HepG2 (cell line): Measurements from ENCODE around the gene ANG. TPM values are rescaled to one million over a fixed set of nuclear protein-coding genes. Genes with fewer than 3 reads are reported as not detected.
A peak's percentile ranks its signal among the peaks of the same experiment; 100 is the strongest.

Experiments used
- AKNA ChIP-seq: sonication (generic); formaldehyde crosslinking; IDR thresholded peaks from 2 replicates; pipeline ENCODE4 v1.4.0; 2020; ENCODE audit warnings: missing genetic modification reagents, borderline replicate concordance
- FOXA3 ChIP-seq: IDR thresholded peaks from 2 replicates; pipeline ENCODE4 v1.6.1; 2016; ENCODE audit warnings: missing genetic modification reagents, missing compliant biosample characterization
- NFE2L2 ChIP-seq: fragments of 150-350 bp; IDR thresholded peaks from 2 replicates; pipeline ENCODE4 v1.6.1; 2014; ENCODE audit warnings: low read length
- NFKBIZ ChIP-seq: IDR thresholded peaks from 2 replicates; pipeline ENCODE4 v1.6.1; 2018; ENCODE audit warnings: missing genetic modification reagents, missing compliant biosample characterization
- PHF5A ChIP-seq: IDR thresholded peaks from one replicate; pipeline ENCODE4 v1.6.1; 2018; ENCODE audit warnings: low read depth, missing genetic modification reagents; ENCODE audit not compliant: unreplicated experiment
- PPARG ChIP-seq: conservative IDR thresholded peaks from 2 replicates; pipeline ENCODE4 v1.6.1; 2016; ENCODE audit warnings: missing biosample characterization, missing genetic modification reagents
- REST ChIP-seq, 2 experiments: IDR thresholded peaks; 2 replicates each; pipeline ENCODE4 v1.6.1; 2011 to 2012; ENCODE audit warnings: low read length in 2 of 2, borderline replicate concordance in 1 of 2, low read depth in 1 of 2, mild to moderate bottlenecking in 1 of 2, moderate library complexity in 1 of 2
- SKI ChIP-seq: fragments of 450-650 bp; IDR thresholded peaks from one replicate; pipeline ENCODE4 v1.6.1; 2018; ENCODE audit warnings: mild to moderate bottlenecking; ENCODE audit not compliant: partially characterized antibody
- ZBTB21 ChIP-seq: sonication (generic); formaldehyde crosslinking; IDR thresholded peaks from 2 replicates; pipeline ENCODE4 v1.4.0; 2020; ENCODE audit warnings: missing genetic modification reagents
- ZFAT ChIP-seq: sonication (generic); formaldehyde crosslinking; conservative IDR thresholded peaks from 2 replicates; pipeline ENCODE4 v1.8.1; 2023; ENCODE audit warnings: missing genetic modification reagents, inconsistent platforms
- ZNF562 ChIP-seq: sonication (generic); formaldehyde crosslinking; IDR thresholded peaks from 2 replicates; pipeline ENCODE4 v1.8.0; 2022; ENCODE audit warnings: missing genetic modification reagents, borderline replicate concordance
- ZNF569 ChIP-seq: sonication (generic); formaldehyde crosslinking; IDR thresholded peaks from 2 replicates; pipeline ENCODE4 v1.5.0; 2020; ENCODE audit warnings: mild to moderate bottlenecking, missing genetic modification reagents, moderate library complexity, borderline replicate concordance
- ZNF724P ChIP-seq: sonication (generic); formaldehyde crosslinking; IDR thresholded peaks from 2 replicates; pipeline ENCODE4 v1.8.0; 2022; ENCODE audit warnings: missing genetic modification reagents, borderline replicate concordance
- ZNF792 ChIP-seq: IDR thresholded peaks from 2 replicates; pipeline ENCODE4 v1.6.1; 2016
- polyA plus RNA-seq, 8 experiments: library from polyadenylated mRNA; depleted of rRNA in 3 of 8; stranded (reverse) in 7 of 8; unstranded in 1 of 8; fragments of >200 nt; fragmentation: Illumina TruSeq in 4 of 8; extraction: Trizol in 4 of 8; gene quantifications; 2 replicates each; pipeline versions ENCODE4 v1.2.1 to v1.2.3, GENCODE V29; 2011 to 2016; ENCODE audit warnings: low read depth in 4 of 8, missing spikeins in 1 of 8, mixed read lengths in 1 of 8; ENCODE audit not compliant: insufficient read depth in 1 of 8
- total RNA-seq, 5 experiments: library from RNA; depleted of rRNA; stranded (reverse); fragments of >200 nt; fragmentation: Illumina TruSeq; extraction: Trizol; gene quantifications; 2 replicates each; pipeline ENCODE4 v1.2.3, GENCODE V29; 2016; ENCODE audit warnings: low read depth in 1 of 5
- TF ChIP-seq, protein P1 (sequence below): sonication (generic); formaldehyde crosslinking; IDR thresholded peaks from 2 replicates; pipeline ENCODE4 v1.4.0; 2020; ENCODE audit warnings: missing genetic modification reagents, mild to moderate bottlenecking, borderline replicate concordance
- TF ChIP-seq, protein P2 (sequence below): sonication (generic); formaldehyde crosslinking; IDR thresholded peaks from 2 replicates; pipeline ENCODE4 v1.9.0; 2022; ENCODE audit warnings: missing genetic modification reagents, mild to moderate bottlenecking, borderline replicate concordance

ANG gene
- total and polyA plus RNA-seq, 2 of the 13 experiments (the other 11 are each of a cell fraction or from before 2014, with no cell fraction given) = 83.6 to 401 TPM

- TF ChIP-seq AKNA (CRISPR knock-in tag) = no peak
- TF ChIP-seq SKI = peak; percentile 74
- peak; percentile 77 for TF ChIP-seq PHF5A (CRISPR knock-in tag)
- TF ChIP-seq ZBTB21 (CRISPR knock-in tag) = peak; percentile 67; the same call in 1 of the 2 replicates
- TF ChIP-seq NFE2L2 = no peak
- TF ChIP-seq, protein P1, sequence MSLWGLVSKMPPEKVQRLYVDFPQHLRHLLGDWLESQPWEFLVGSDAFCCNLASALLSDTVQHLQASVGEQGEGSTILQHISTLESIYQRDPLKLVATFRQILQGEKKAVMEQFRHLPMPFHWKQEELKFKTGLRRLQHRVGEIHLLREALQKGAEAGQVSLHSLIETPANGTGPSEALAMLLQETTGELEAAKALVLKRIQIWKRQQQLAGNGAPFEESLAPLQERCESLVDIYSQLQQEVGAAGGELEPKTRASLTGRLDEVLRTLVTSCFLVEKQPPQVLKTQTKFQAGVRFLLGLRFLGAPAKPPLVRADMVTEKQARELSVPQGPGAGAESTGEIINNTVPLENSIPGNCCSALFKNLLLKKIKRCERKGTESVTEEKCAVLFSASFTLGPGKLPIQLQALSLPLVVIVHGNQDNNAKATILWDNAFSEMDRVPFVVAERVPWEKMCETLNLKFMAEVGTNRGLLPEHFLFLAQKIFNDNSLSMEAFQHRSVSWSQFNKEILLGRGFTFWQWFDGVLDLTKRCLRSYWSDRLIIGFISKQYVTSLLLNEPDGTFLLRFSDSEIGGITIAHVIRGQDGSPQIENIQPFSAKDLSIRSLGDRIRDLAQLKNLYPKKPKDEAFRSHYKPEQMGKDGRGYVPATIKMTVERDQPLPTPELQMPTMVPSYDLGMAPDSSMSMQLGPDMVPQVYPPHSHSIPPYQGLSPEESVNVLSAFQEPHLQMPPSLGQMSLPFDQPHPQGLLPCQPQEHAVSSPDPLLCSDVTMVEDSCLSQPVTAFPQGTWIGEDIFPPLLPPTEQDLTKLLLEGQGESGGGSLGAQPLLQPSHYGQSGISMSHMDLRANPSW = no peak
- peak; percentile 92 for TF ChIP-seq FOXA3 (CRISPR knock-in tag)
- TF ChIP-seq ZNF562 (CRISPR knock-in tag) = no peak
- TF ChIP-seq, protein P2, sequence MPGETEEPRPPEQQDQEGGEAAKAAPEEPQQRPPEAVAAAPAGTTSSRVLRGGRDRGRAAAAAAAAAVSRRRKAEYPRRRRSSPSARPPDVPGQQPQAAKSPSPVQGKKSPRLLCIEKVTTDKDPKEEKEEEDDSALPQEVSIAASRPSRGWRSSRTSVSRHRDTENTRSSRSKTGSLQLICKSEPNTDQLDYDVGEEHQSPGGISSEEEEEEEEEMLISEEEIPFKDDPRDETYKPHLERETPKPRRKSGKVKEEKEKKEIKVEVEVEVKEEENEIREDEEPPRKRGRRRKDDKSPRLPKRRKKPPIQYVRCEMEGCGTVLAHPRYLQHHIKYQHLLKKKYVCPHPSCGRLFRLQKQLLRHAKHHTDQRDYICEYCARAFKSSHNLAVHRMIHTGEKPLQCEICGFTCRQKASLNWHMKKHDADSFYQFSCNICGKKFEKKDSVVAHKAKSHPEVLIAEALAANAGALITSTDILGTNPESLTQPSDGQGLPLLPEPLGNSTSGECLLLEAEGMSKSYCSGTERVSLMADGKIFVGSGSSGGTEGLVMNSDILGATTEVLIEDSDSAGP (CRISPR knock-in tag) = no peak
- no peak for TF ChIP-seq ZFAT (CRISPR knock-in tag)
- TF ChIP-seq REST (IDR thresholded peaks at IDR 0.05; ENCODE audit: borderline replicate concordance in 1 of 2, low read depth in 1 of 2, low read length in 2 of 2) = no peak
- peak; percentile 73; the same call in 1 of the 2 replicates for TF ChIP-seq ZNF792 (CRISPR knock-in tag)
- peak; percentile 87 for TF ChIP-seq PPARG (CRISPR knock-in tag)
- TF ChIP-seq ZNF569 (CRISPR knock-in tag) = no peak
- TF ChIP-seq ZNF724P (CRISPR knock-in tag) = no peak
- TF ChIP-seq NFKBIZ (CRISPR knock-in tag) = 0 out of 2 replicates have a peak, but pooled peaks have one; percentile 25
These were observed 16.8 kb upstream of the ANG start (continued) for GRCh38 chr14:20671597-20672283.
